Measurements from ENCODE around the gene DPT. TPM values are rescaled to one million over a fixed set of nuclear protein-coding genes. Genes with fewer than 3 reads are reported as not detected.
A peak's percentile ranks its signal among the peaks of the same experiment; 100 is the strongest.
"Not testable (repeated sequence)": the region's sequence is repeated elsewhere in the genome, so short reads cannot be mapped to it uniquely, and the experiment has no call there.

Gene DPT
- 10 to 100 TPM in 3 of 4 donors, 1 to 10 TPM in 1; 7.2 to 23.6 (median 14.4) TPM for total RNA-seq

DNA sequence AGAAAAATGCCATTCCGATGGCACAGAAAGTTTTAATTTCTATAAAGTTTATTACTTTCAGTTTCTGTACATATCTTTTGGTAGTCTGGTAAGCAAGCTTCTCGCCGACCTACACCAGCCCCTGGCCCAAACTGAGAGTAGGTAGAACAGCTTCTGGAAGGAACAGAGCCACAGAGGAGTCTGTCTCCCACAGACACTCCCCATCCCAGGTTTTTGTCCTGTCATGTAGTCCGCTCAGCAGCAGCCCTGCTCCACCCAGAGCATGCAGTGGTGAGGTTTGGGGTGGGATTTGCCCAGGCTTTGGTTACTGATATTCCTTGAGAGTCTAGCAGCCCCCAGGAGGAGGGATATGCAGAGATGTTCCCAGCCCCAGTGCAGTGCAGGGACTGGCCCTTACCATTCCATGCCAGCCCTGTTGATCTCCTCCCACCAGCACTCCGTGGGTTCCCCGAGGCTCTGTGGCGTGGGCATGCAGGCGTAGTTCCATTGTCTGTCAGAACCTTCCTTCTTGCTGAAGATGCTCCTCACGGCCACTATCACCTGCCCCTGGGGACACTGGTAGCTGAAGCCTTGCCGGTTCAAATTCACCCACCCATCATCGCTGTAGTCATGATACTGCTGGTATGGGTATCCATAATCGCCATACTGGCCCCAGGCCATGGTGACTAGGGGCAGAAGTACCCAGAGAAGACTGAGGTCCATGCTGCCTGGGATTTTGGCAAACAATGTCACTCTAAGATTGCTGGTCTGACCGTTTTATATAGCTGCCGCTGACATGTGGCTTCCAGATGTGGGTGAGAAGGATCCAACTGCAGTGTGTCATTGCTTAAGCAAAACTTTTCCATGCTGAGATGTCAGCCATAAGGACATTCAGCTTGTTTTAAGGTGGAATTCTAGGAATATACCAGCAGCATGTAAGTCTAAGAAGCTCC, at the start of gene DPT:
DPT (minus strand) TSS at position 734 of the 932 bp plus-strand sequence; CDS start at position 702, 32 bp downstream.
- Histone ChIP-seq H3K27ac (no peak within 1 kb of the TSS), H3K36me3 (no peaks in the 10 kb centered on the region), H3K9me3 (no peaks in the 10 kb centered on the region), H3K27me3 (no peaks in the 10 kb centered on the region), H3K4me1 (peaks cover 11% of the 10 kb centered on the region), H3K4me3 (peak within 1 kb of the TSS; percentile 33)
- TF ChIP-seq EP300 (IDR thresholded peaks at IDR 0.05) (no peak), POLR2A (IDR thresholded peaks at IDR 0.05) (peak in 1 of 2 donors; percentile 38), POLR2AphosphoS5 (IDR thresholded peaks at IDR 0.05) (peak in 2 of 3 donors; percentile 26 to 83)
- TF ChIP-seq, protein P1, sequence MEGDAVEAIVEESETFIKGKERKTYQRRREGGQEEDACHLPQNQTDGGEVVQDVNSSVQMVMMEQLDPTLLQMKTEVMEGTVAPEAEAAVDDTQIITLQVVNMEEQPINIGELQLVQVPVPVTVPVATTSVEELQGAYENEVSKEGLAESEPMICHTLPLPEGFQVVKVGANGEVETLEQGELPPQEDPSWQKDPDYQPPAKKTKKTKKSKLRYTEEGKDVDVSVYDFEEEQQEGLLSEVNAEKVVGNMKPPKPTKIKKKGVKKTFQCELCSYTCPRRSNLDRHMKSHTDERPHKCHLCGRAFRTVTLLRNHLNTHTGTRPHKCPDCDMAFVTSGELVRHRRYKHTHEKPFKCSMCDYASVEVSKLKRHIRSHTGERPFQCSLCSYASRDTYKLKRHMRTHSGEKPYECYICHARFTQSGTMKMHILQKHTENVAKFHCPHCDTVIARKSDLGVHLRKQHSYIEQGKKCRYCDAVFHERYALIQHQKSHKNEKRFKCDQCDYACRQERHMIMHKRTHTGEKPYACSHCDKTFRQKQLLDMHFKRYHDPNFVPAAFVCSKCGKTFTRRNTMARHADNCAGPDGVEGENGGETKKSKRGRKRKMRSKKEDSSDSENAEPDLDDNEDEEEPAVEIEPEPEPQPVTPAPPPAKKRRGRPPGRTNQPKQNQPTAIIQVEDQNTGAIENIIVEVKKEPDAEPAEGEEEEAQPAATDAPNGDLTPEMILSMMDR (IDR thresholded peaks at IDR 0.05), result no peak
- peak; percentile 73 to 86 for DNase-seq (ENCODE audit: low spot score in 2 of 2)
- WGBS, result 69% methylated on average over 10 of the region's 14 CpGs

DNA sequence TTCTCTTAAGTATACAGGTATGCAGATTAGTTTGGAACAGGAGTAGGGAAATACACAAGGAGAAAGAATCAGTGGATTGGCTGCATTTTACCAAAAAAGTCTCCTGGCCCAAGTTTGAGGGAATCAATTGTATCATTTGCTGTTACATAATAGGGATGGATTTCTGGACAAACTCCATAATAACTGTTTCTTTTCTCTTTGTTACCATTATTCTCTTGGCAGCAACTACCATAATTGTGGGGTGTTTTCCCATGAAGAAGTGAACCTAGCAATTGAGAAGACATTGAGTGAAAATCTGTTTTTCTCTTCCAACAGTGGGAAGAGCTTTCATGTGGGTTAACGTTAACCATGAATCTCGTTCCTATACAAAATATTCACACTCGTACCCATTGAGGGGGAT, 46.4 kb upstream of the DPT start:
- Histone ChIP-seq H3K27ac (no peak overlapping the region), H3K9me3 (no peaks in the 10 kb centered on the region), H3K4me1 (no peaks in the 10 kb centered on the region), H3K4me3 (no peak overlapping the region), H3K36me3 (no peaks in the 10 kb centered on the region), H3K27me3 (no peaks in the 10 kb centered on the region)
- no peak for DNase-seq (ENCODE audit: low spot score in 2 of 2)
- TF ChIP-seq POLR2AphosphoS5 (IDR thresholded peaks at IDR 0.05), result no peak
- 95% methylated on average over 3 of the region's 3 CpGs for WGBS

DNA sequence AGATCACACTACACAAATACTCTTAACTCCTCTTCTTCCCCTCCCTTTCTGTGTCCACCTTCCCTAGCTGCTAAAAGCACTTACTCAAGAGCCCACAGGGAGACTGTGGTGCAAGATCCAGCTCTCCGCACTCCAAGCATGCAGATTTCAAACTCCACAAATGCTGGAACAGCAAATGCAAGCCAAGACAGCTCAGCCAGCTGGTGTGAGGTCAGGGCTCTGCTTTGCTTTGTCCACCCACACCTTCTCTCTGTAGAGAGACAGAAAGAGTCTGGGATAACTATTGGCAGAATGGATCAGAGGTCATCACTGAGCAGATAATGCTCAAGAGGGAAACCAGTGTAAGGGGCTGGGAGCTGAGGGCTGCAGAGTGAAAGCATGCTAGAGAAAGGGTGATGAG, 45.2 kb upstream of the DPT start:
- DNase-seq (ENCODE audit: low spot score in 2 of 2), result no peak
- Histone ChIP-seq H3K27me3 (no peaks in the 10 kb centered on the region), H3K36me3 (no peaks in the 10 kb centered on the region), H3K4me3 (no peak overlapping the region), H3K9me3 (no peaks in the 10 kb centered on the region), H3K27ac (no peak overlapping the region), H3K4me1 (no peaks in the 10 kb centered on the region)
- 42% methylated on average over 1 of the region's 1 CpG for WGBS
- TF ChIP-seq POLR2A (IDR thresholded peaks at IDR 0.05), result no peak
- TF ChIP-seq POLR2AphosphoS5 (IDR thresholded peaks at IDR 0.05), result no peak

DNA sequence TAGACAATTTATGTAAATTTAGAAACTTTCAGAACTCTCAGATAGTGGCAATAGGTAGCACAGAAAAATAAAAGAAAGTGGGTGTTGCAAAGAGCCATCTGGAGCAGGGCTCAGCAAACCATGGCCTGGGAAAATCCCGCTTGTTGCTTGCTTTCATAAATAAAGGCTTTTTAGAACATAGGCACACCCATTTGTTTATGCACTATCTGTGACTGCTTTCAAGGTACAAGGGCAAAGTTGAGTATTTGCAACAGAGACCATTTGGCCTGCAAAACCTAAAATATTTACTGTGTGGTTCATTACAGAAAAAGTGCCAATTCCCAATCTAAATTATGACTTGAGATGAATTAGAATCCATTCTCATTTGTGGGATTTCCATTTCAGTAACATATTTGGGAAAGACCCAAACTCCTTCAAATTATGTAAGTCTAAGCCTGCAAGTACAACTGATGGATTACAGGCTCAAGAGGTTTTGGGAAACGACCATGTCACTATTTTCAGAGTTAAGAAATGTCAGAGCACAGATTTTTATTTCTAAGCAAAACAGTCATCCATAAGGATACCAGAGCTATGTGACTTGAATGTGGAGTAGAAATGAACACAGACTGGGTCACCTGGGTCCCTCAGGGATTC, 43.5 kb upstream of the DPT start:
- peaks cover 7% of the 10 kb centered on the region for H3K4me1 ChIP-seq
- H3K9me3 ChIP-seq, result no peaks in the 10 kb centered on the region
- DNase-seq (ENCODE audit: low spot score in 2 of 2), result no peak
- WGBS, result 55% methylated on average over 2 of the region's 2 CpGs
- H3K27me3 ChIP-seq, result no peaks in the 10 kb centered on the region
- no peak overlapping the region for H3K4me3 ChIP-seq
- no peaks in the 10 kb centered on the region for H3K36me3 ChIP-seq
- H3K27ac ChIP-seq, result no peak overlapping the region
- TF ChIP-seq EP300 (IDR thresholded peaks at IDR 0.05) (no peak), POLR2A (IDR thresholded peaks at IDR 0.05) (no peak), POLR2AphosphoS5 (IDR thresholded peaks at IDR 0.05) (no peak)
- TF ChIP-seq, protein P1 (IDR thresholded peaks at IDR 0.05), result no peak

DNA sequence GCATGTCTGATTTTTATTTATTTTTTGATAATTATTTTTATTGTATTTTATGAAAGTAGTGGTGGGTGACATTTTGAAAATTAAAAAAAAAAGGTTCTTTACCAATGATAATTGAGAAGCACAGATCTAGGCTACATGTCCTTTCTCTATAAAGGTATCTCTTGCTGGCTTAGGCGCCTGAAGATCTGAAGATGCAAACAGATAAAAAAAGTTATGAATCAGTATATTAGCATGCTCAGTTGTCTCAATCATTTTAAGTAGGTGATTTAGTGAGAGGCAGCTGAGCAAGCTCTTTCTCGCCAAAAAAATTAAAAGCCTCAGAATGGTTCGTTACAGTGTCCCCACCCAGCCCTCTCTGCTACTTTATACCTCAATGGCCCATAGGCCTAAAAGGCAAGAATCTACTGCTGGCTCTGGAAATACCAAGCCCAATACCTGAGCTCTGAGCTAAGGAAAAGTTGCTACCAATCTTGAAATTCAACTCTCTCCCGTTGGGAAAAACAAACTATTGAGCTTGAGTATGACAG, 42.2 kb upstream of the DPT start:
- no peak overlapping the region for H3K4me3 ChIP-seq
- H3K27ac ChIP-seq, result no peak overlapping the region
- 58% methylated on average over 4 of the region's 4 CpGs for WGBS
- H3K4me1 ChIP-seq, result peaks cover 7% of the 10 kb centered on the region
- H3K27me3 ChIP-seq, result no peaks in the 10 kb centered on the region
- TF ChIP-seq, protein P1 (IDR thresholded peaks at IDR 0.05), result no peak
- no peak for TF ChIP-seq POLR2A (IDR thresholded peaks at IDR 0.05)
- H3K36me3 ChIP-seq, result no peaks in the 10 kb centered on the region
- no peaks in the 10 kb centered on the region for H3K9me3 ChIP-seq
- DNase-seq (ENCODE audit: low spot score in 2 of 2), result no peak

DNA sequence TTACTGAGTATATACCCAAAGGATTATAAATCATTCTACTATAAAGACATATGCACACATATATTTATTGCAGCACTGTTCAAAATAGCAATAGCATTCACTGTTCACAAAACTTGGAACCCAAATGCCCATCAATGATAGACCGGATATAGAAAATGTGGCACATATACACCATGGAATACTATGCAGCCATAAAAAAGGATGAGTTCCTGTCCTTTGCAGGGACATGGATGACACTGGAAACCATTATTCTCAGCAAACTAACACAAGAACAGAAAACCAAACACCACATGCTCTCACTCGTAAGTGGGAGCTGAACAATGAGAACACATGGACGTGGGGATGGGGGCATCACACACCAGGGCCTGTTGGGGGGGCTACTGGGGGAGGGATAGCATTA, 40.9 kb upstream of the DPT start:
- H3K4me1 ChIP-seq; H3K27me3 ChIP-seq; H3K9me3 ChIP-seq; DNase-seq (ENCODE audit: low spot score in 2 of 2); H3K4me3 ChIP-seq; H3K27ac ChIP-seq; H3K36me3 ChIP-seq: not testable (repeated sequence)
- WGBS, result 99% methylated on average over 3 of the region's 3 CpGs
